GM18861 (cell line): ENCODE results near the gene DLGAP4.

Experiments used
- ATAC-seq: cut with Tn5 transposase; IDR thresholded peaks from one replicate; pipeline ENCODE4 v1.9.1; 2021; ENCODE audit not compliant: unreplicated experiment

DLGAP4 gene

DNA sequence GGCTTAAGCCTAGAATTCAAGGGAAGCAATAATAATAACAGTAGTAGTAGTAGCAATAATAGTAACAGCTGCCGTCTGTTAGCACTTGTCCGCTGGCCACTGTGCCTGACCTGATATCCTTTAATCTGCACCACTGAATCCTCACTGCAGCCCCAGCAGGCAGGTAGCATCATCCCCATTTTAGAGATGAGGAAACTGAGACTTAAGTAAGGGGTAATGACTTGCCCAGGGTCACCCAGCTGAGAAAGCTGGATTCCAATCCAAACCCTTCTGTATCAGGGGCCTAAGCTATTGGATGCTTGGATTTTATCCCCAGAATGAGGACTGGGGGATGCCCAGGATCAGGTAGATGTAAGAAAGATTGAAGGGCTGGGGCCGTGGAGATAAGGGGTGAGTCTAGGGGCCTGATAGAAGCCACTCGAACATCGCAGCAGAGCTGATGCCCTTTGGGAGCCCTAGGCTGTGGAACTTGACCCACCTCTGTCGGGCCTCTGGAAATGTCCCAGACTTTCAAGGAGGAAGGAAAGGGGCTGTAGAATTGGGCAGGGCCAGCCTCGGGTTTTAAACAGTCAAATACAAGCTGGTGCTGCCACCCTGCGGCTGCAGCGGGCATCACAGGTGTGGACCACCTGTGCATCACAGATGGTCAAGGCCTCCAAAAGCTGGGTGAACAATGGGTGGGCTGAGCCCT lies 133.0 kb downstream of the DLGAP4 start:
- no peak for ATAC-seq

DNA sequence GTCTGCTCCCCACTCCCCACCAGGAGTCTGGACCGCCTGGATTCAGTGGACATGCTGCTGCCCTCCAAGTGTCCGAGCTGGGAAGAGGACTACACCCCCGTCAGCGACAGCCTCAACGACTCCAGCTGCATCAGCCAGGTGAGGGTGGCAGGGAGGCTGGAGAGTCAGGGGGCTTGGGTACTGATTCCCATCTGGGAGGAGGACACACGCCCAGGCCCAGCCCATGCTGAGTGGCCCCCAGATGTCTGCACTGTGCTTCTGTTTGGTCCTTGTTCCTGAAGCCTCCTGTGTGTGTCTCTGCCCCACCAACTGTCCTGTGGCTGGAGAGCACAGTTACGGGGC lies 133.6 kb downstream of the DLGAP4 start:
- ATAC-seq: no peak

DNA sequence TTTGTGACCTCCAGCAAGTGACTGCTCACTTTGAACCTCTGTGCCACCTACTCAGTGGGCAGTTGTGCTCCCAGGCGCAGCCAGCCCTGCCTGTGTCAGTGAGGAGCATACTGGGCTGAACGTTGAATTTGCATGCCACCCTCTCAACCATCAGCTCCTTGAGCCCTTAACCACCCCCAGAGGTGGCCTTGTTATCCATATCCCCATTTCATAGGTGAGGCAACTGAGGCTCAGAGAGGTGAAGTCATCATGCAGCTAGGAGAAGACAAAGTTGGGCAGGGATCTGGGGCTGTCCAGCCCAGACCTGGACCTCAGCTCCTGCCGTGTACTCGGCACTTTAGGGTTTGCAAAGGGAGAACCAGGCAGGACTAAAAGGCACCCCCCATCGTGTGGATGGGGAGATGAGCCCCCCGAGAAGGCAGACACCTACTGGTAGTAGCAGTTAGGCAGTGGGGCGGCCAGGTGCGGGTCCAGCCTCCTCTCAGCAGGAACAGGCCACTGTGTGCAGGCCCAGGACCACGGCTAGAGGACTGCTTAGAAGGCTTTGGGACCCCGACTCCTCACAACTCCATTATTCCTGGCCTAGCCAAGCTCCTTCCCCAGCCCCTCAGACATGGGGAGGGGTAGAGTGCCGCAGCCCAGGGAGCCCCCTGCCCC lies 134.4 kb downstream of the DLGAP4 start:
- no peak for ATAC-seq

DNA sequence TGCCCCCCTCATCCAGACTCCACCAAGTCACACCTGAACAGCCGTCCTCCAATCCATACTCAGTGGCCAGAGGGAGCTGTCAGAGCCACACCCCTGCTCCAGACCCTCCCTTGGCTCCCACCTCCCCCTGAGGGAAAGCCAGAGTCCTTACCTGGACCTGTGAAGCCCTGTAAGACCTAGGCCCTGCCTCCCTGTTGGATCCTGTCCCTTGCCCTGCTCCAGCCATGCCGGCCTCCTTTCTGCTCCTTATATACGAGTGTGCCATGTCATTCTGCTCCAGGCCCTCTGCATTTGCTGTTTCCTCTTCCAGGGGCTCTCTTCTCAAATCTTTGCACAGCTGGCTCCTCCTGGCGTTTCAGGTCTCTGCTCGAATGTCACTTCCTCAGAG lies 134.9 kb downstream of the DLGAP4 start:
- ATAC-seq: no peak

DNA sequence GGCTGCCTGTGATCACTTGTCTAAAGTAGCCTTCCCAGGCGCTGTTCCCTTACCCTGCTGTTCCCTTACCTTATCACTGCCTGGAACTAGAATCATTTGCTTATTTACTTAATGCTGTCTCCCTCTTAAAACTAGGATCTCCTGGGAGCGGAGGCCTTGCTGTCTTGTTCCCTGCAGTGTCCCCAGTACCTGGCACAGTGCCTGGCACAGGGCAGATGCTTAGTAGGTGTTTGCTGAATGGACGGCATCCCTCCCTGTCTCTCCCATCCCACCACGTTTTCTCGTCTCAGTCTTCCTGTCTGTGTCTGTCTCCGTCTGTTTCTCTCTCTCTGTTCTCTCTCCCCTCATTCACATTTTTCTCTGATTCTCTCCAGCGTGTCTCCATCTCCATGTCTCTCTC lies 135.3 kb downstream of the DLGAP4 start:
- ATAC-seq: no peak

DNA sequence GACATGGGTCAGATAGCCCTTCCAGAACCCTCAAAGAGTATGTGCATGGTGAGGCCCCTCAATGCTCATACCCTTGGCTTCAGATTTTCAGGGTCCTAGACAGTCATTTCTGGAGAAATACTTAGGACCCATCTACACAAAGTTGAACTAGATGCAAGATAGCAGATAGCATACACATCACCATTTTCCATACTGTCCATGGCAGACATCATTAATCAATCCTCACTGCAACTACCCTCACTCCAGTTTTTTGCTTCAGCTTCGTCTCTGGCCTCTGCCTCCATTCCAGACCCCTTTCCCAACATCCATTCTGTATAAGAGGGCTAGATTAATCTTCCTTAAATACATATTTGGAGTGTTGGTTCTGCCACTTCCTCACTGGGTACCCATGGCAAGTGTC lies 139.7 kb downstream of the DLGAP4 start:
- no peak for ATAC-seq

DNA sequence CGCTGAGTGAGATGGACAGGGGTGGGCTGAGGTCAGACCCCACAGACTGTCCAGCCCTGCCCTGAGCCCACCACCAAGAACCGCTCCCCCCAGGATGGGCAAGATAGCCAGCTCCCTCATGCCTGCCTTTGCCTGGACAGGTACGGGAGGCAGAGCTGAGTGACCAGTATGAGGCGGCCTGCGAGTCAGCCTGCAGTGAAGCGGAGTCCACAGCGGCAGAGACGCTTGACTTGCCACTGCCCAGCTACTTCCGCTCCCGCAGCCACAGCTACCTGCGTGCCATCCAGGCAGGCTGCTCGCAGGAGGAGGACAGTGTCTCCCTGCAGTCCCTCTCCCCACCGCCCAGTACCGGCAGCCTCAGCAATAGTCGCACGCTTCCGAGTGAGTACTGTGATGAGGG lies 140.4 kb downstream of the DLGAP4 start:
- no peak for ATAC-seq

DNA sequence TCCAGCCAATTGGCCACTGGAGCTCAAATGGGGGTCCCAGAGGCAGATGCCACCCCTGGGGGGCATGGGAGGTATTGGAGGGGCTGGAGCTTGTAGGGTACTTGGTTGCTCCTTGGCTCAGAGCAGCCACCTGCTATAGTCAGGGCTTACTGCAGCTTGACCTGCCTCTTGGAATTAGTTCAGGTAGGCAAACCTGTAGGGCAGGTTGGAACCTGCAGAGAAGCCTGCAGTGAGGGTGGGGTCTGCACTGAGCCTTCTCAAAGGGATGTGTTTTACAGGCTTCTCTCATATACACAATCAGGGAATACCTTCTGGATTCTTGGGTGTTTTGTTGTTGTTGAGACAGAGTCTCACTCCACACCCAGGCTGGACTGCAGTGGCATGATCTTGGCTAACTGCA lies 141.0 kb downstream of the DLGAP4 start:
- no peak for ATAC-seq

DNA sequence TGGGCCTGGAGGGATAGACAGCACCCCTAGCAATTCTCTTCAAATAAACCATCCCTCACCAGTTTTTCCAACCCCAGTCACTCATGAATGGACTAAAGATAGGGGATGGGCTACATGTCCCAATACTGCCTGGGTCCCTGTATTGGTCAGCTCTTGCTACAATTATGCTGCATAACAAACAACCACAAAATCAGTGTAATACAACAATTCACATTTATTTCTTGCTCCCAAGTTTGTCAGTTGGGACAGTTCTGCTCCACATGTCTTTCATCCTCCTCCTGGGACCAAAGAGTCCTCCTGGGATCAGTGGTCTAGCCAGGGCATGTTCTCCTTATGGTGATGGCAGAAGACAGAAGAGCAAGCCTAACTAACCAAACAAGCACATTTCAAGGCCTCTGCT lies 143.5 kb downstream of the DLGAP4 start:
- no peak for ATAC-seq

DNA sequence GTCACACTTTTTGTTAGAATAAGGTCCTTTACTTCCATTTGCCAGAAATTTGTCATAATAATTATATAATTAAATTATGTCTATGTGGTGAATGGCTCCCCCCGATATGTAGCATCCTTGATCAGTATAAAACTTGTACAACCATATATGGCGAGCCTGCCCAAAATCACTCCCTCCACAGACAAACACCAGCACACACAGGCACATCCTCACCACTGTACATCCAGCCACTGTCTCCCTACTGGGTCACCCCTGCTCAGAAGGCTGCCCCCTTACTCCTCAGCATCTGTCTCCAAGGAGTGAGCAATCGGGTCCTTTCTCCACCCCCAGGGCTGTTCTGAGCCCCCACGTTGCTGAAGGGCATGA lies 148.2 kb downstream of the DLGAP4 start:
- no peak for ATAC-seq

DNA sequence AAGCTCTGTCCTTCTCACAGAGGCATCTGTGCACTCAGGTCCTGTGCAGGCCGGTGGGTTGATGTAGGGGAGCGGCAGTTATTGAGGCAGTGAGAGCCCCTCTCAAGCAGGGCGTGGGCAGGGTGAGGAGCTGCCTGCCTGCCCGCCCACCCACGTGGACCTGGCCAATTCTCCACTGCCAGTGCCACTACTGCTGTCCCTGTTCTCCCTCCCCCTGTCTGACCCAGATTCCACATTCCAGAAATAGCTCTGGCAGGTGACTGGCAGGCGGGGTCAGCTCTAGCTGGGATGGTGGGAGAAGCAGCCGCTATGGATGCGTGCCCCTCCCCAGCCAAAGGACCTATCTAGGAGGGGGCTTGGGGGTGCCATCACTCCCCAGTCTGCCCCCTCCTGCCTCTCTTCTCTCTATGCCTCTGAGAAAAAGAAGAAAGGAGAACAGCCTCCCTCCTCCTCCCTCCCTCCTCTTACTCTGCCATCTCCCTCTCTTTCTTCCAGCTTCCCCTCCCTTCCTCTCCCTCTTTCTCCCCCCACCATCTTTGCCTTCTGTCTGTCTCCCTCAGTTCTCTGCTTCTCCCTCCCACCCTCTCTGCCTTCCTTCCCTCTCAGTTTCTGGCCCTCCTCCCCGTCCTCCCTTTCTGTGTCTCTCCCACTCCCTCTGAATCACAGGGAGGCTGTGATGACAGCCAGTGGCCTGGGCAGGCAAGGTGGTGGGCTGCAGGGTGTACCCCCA lies 148.7 kb downstream of the DLGAP4 start:
- no peak for ATAC-seq

DNA sequence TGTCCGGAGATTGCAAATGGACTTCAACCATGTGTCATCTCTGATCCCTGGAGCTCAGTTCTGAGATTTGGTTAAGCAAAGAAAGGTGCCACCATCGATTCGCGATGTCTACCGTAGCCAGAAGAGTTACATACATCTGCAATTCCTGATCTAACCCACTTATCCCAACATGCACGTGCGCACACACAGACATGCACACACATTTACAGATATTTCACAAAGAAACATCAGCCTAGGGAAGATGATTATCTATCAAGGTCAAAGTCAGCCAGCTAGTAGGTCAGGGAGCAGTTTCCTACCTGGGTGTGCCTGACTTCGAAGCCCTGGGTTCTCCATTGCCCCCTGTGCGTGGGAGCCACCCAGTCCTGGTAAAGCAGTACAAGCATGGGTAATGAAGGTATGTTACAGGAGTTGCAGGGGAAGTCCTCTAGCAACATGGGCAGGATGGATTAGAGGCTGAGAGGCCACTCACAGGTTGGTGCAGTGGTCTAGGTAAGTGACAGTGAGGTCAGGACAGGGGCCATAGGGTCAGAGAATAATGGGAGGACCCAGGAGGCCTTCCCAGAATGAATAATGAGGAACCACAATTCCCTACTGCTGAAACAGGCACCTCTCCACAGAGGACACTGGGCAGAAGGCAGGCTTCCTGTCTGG lies 150.0 kb downstream of the DLGAP4 start:
- ATAC-seq: no peak

DNA sequence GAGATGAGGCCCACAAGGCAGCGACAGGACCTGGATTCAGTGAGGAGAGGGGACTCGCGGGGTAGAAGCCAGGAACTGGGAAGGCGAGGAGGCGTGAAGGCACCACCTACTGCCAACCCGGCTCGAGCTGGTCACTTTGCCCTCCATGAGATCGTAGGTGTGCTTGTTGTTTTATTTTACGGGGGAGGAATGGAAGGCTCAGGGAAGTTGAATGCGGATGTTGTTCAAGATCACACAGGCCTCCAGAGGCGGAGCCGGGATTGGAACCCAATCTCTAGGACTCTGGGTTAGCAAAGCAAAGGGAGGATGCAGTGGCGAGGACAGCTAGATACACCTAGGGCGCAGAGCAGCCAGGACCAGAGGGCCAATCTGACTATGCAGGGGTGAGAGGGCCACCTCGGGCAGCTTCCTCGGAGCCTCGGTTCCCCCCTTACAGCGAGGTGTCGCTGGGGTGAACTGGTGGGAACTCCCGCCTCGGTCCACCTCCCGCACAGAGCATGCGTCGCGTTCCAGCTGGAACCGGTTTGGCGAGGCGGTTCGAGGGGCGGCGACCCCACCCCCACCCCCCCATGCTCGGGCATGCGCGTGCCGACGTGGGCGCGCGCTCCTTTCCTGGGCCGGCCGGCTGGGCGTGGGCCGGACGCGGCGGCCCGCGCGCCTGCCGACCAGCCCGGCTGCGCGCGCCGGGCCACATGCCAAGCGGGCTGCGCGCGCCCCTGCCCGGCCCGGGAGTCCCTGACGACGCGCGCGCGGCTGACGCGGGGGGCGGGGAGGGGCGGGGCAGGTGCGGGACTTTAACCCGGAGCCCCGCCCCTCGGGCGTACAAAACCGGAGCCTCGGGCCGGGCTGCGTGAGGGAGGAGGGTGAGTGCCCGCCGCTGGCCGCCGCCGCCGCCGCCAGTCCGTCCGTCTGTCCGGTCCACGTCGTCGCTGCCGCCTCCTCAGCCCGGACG lies 154.8 kb downstream of the DLGAP4 start:
- peak; percentile 57 for ATAC-seq

DNA sequence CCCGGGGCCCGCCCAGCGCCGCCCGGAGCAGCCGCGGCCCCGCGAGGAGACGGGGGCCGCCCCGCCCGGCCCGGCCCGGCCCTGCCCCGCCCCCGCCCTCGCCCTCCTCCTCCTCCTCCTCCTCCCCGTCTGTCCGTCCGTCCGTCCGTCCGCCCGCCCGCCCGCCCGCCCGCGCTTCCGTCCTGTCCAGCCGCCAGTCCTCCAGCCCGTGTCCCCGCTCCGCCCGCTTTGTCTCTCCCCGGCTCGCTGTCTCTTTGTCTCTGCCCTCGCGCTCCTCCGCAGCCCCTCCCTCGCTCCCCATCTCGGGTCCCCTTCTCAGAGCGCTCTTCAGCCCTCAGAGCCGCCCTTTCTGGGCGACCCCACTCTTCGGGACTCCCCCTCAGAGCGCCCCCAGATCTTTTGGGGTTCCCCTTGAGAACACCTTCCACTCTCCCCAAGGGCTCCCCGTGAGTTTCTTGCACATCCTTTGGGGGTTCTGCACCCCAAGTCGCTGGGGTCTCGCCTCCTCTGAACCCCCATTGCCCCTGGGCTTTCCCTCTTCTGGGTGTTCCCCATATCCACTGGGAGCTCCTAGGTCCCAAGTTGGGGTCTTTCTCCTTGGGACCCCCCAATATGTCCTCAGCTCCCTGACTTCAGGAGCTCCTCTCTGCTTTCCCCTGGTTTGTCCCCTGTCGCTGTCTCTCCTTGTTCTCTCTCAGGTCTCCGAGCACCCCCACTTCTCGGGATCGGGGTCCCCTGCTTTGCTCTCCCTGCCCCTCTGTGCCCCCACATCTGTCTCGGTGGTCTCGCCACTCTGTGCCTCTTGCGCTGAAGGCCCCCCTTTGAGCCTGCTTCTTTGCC lies 155.7 kb downstream of the DLGAP4 start:
- no peak for ATAC-seq

DNA sequence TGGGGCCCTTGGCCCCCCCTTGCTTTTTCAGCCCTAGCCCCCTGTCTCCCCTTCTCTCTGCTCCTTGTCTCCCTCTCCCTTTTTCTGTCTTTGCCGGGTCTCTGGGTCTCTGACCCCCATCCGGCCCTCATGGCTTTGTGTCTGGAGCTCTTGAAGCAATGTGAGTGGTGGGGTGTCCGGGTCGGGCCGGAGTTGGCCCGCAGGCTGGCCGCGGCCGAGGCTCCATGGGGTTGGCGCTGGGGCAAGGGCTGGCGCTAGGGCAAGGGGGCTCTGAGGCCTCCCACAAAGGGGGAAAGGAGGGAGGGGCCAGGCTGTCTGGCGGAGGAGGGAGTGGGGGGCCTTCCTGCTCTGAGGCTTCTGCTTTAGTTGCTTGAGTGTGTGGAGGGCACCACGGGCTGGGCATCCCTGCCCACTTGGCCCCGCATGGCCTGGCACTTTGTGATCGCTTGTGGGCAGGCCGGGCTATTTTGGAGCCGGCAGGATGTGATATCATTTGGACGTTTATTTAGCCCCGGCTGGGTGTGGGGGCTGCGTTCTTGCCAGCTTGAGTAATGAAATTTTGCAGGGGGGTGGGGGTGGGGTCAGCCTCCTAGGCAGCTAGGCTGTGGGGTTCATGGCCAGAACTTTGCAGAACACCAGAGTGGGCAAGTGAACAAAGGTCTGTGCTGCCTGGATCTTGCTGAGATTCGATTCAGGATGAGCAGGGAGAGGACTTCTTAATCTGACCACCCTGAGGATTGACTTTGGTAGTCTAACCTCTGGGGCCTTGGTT lies 156.5 kb downstream of the DLGAP4 start:
- no peak for ATAC-seq

DNA sequence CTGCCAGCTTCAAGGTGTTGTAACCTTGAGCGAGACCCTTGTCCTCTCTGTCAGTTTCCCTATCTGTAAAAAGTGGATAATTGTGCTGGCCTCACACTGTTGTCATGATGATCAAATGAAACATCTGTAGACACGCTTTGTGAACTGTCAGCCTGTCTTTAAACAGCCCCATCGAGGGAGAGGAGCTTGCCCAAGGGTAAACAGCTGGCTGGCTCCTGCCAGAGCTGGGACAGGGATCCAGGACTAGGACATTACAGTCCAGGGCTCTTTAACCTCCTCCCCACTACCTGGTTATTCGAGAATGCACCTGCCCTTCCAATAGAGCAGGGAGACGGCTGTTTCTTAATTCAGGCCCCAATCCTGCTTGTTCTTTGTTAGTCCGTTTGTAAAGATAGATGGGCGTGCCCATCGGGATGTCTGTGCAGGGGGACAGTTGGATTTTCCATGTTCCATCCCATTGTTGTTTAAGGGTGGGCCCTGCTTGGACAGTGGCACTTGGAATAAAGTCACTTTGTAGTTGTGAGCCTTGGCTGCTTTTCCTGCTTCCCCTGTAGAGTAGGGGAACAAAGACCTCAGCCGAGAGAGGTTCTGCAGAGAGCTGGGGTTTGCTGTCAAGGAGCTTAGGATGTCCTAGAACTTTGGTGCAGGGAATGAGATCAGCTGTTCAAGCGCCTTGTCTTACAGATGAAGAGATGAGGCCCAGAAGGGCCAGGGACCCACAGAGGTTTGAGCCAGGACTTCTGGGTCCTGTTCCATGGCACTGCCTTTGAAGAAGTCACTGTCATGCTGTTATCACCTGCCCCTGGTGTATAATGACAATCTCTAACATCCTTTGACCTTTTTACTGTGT lies 157.3 kb downstream of the DLGAP4 start:
- no peak for ATAC-seq

DNA sequence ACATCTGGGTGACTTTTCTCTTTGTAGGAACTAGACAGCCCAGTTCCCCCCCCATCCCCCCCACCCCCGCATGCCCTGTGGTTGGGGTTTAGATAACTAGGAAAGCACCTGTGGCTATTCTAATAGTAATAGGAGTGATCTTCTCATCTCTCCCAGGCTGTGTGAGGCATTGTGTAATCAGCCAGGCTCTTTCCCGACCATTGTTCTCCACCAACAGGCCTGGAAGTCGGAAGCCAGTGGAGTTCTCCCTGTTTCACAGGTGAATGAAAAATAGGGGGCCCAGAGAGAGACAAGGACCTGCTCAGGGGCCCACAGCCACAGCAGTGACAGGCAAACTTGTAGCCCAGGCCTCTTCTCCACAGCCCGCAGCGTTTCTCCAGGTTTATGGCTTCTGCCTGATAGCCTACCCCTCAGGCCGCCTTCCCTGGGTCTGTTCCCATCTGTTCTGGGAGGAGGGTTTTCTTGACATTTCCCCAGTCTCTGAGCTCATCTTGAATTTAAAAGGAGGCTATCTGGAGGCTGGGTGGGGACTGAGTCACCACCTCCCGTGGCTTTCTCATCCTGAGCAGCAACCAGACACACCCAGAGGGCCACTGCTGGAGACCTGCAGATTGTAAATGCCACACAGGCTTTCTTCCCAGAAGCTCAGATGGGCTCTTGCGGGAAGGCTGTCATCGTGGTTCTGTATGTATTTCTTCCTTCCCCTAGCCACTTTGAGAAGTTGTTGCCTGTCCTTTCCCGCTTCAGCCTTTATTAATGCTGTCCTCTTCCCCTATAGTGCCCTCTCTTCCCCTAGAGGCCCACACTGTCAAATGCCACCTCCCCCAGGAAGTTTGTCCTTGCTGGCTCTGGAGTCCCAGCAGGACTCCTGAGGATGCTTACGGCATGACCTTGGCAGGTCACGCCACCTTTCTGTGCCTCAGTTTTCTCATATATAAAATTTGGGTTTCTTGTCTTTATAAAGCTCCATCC lies 159.3 kb downstream of the DLGAP4 start:
- ATAC-seq: no peak
